Fibroblast of lung (primary cell): ENCODE results near the gene HIP1. TPM values are rescaled to one million over a fixed set of nuclear protein-coding genes. Genes with fewer than 3 reads are reported as not detected.

ENCODE experiments used
- DNase-seq, 2 donors: peaks; one replicate each; pipeline versions ENCODE4 v3.0.0 to v3.0.0-alpha.2; 2010; ENCODE audit warnings: low read depth in 2 of 2
- H2AFZ ChIP-seq: 2 replicates; pipeline ENCODE4 v1.5.1; 2012; ENCODE audit warnings: low read length, control low read depth, inconsistent platforms
- H3K27ac ChIP-seq: 2 replicates; pipeline ENCODE4 v1.5.1; 2011; ENCODE audit warnings: low read length, control low read depth; ENCODE audit not compliant: insufficient read depth
- H3K27me3 ChIP-seq: 2 replicates; pipeline ENCODE4 v1.5.1; 2011; ENCODE audit warnings: mild to moderate bottlenecking, low read length; ENCODE audit not compliant: control insufficient read depth, insufficient read depth
- H3K36me3 ChIP-seq: 2 replicates; pipeline ENCODE4 v1.5.1; 2011; ENCODE audit warnings: low read length; ENCODE audit not compliant: control insufficient read depth, insufficient read depth
- H3K4me1 ChIP-seq: 2 replicates; pipeline ENCODE4 v1.5.1; 2011; ENCODE audit warnings: low read length; ENCODE audit not compliant: control insufficient read depth, insufficient read depth; ENCODE audit errors: extremely low read depth
- H3K4me2 ChIP-seq: 2 replicates; pipeline ENCODE4 v1.5.1; 2011; ENCODE audit warnings: low read length, control low read depth; ENCODE audit not compliant: insufficient read depth; ENCODE audit errors: extremely low read depth
- H3K4me3 ChIP-seq, 4 experiments: fragments of 200-600 bp in 1 of 4; sonication (generic) in 1 of 4; replicated peaks in 1 of 4; 2 replicates each; pipeline ENCODE4 v1.5.1; 2011 to 2016; ENCODE audit warnings: low read length in 4 of 4, low read depth in 3 of 4, mild to moderate bottlenecking in 3 of 4, control low read depth in 2 of 4, inconsistent platforms in 1 of 4, mixed read lengths in 1 of 4; ENCODE audit not compliant: insufficient read depth in 1 of 4; ENCODE audit errors: control extremely low read depth in 1 of 4
- H3K79me2 ChIP-seq: 2 replicates; pipeline ENCODE4 v1.5.1; 2012; ENCODE audit warnings: mild to moderate bottlenecking, low read length, inconsistent platforms; ENCODE audit not compliant: control insufficient read depth, insufficient read depth
- H3K9ac ChIP-seq: 2 replicates; pipeline ENCODE4 v1.5.1; 2011; ENCODE audit warnings: mild to moderate bottlenecking, low read length, control low read depth; ENCODE audit not compliant: insufficient read depth
- H3K9me3 ChIP-seq: 2 replicates; pipeline ENCODE4 v1.5.1; 2012; ENCODE audit warnings: low read depth, low read length; ENCODE audit not compliant: control insufficient read depth, insufficient read depth
- H4K20me1 ChIP-seq: 2 replicates; pipeline ENCODE4 v1.5.1; 2011; ENCODE audit warnings: low read length; ENCODE audit not compliant: control insufficient read depth, insufficient read depth; ENCODE audit errors: extremely low read depth
- CTCF ChIP-seq, 2 donors: IDR thresholded peaks in 1 of 2; conservative IDR thresholded peaks in 1 of 2; 1 replicate in 1 of 2; 2 replicates in 1 of 2; pipeline ENCODE4 v1.5.1; 2011 to 2012; ENCODE audit warnings: low read length in 2 of 2, control low read depth in 1 of 2, inconsistent platforms in 1 of 2, low read depth in 1 of 2, mild to moderate bottlenecking in 1 of 2
- EZH2 ChIP-seq: IDR thresholded peaks from 2 replicates; pipeline ENCODE4 v1.5.1; 2012; ENCODE audit warnings: low read length, control low read depth, mild to moderate bottlenecking; ENCODE audit errors: missing control alignments
- polyA plus RNA-seq, 2 donors: library from polyadenylated mRNA; depleted of rRNA in 1 of 2; stranded (reverse) in 1 of 2; unstranded in 1 of 2; fragments of >200 nt; gene quantifications; 2 replicates each; pipeline ENCODE4 v1.2.1, GENCODE V29; 2011 to 2012; ENCODE audit warnings: missing spikeins in 1 of 2
- total RNA-seq: library from RNA; depleted of rRNA; stranded (reverse); fragments of >200 nt; gene quantifications from 2 replicates; pipeline ENCODE4 v1.2.1, GENCODE V29; 2014

The HIP1 gene
- total and polyA plus RNA-seq, 2 donors (not counting 1 experiment from before 2014, with no cell fraction given) = 27.2 to 31.3 TPM

GRCh38 chr7:75623390-75624133, 115.2 kb downstream of the HIP1 start:
- peak in 1 of 2 donors; percentile 23 for DNase-seq
- H3K79me2 ChIP-seq = no peaks in the 10 kb centered on the region
- no peak overlapping the region for H3K4me2 ChIP-seq
- no peak overlapping the region for H3K4me3 ChIP-seq
- no peaks in the 10 kb centered on the region for H4K20me1 ChIP-seq
- no peaks in the 10 kb centered on the region for H3K27me3 ChIP-seq
- H3K4me1 ChIP-seq = peaks cover 4% of the 10 kb centered on the region
- no peak overlapping the region for H2AFZ ChIP-seq
- no peak overlapping the region for H3K9ac ChIP-seq
- H3K36me3 ChIP-seq = no peaks in the 10 kb centered on the region
- H3K9me3 ChIP-seq = no peaks in the 10 kb centered on the region
- H3K27ac ChIP-seq = no peak overlapping the region
- no peak for TF ChIP-seq CTCF (conservative IDR thresholded peaks at IDR 0.05 in 1 of 2, IDR thresholded peaks at IDR 0.05 in 1 of 2; ENCODE audit: low read depth in 1 of 2, low read length in 2 of 2)
- TF ChIP-seq EZH2 = no peak

- TF ChIP-seq EZH2 = no peak
- TF ChIP-seq CTCF (conservative IDR thresholded peaks at IDR 0.05 in 1 of 2, IDR thresholded peaks at IDR 0.05 in 1 of 2; ENCODE audit: low read depth in 1 of 2, low read length in 2 of 2) = no peak
- no peak for DNase-seq
- H2AFZ ChIP-seq = no peak overlapping the region
- no peaks in the 10 kb centered on the region for H3K36me3 ChIP-seq
- H3K9me3 ChIP-seq = no peaks in the 10 kb centered on the region
- H4K20me1 ChIP-seq = no peaks in the 10 kb centered on the region
- H3K4me2 ChIP-seq = no peak overlapping the region
- no peaks in the 10 kb centered on the region for H3K79me2 ChIP-seq
- no peak overlapping the region for H3K27ac ChIP-seq
- no peak overlapping the region for H3K4me3 ChIP-seq
- H3K9ac ChIP-seq = no peak overlapping the region
- H3K27me3 ChIP-seq = no peaks in the 10 kb centered on the region
- H3K4me1 ChIP-seq = peaks cover 4% of the 10 kb centered on the region
These were observed 117.6 kb downstream of the HIP1 start for GRCh38 chr7:75621124-75621523.

GRCh38 chr7:75619636-75620035, 119.1 kb downstream of the HIP1 start:
- Histone ChIP-seq H4K20me1 (no peaks in the 10 kb centered on the region), H3K4me3 (no peak overlapping the region), H3K36me3 (no peaks in the 10 kb centered on the region), H3K9ac (no peak overlapping the region), H2AFZ (no peak overlapping the region), H3K4me1 (peaks cover 4% of the 10 kb centered on the region), H3K79me2 (no peaks in the 10 kb centered on the region), H3K4me2 (no peak overlapping the region), H3K27me3 (no peaks in the 10 kb centered on the region), H3K9me3 (no peaks in the 10 kb centered on the region), H3K27ac (no peak overlapping the region)
- no peak for DNase-seq
- TF ChIP-seq EZH2 (no peak), CTCF (conservative IDR thresholded peaks at IDR 0.05 in 1 of 2, IDR thresholded peaks at IDR 0.05 in 1 of 2; ENCODE audit: low read depth in 1 of 2, low read length in 2 of 2) (no peak)
